ENCODE results near the gene GTF3C1.

GTF3C1 gene

GRCh38 chr16:27449434-27450195 is 100.1 kb downstream of the GTF3C1 start:
- Histone ChIP-seq H3K27ac (ENCODE audit: low read length) (no peak overlapping the region), H3K27me3 (ENCODE audit: low read depth, low read length) (peaks cover 8% of the 10 kb centered on the region), H3K4me3 (ENCODE audit: low read depth in 1 of 2, low read length in 2 of 2) (no peak overlapping the region), H3K9me3 (ENCODE audit: control insufficient read depth in 1 of 2, low read length in 2 of 2) (peaks cover 5 to 16% of the 10 kb centered on the region in 2 donors), H3K36me3 (ENCODE audit: control insufficient read depth in 1 of 2, insufficient read depth in 2 of 2, low read length in 2 of 2) (no peaks in the 10 kb centered on the region), H3K4me1 (ENCODE audit: control insufficient read depth in 1 of 2, insufficient read depth in 2 of 2, low read length in 2 of 2) (no peaks in the 10 kb centered on the region)

GRCh38 chr16:27448532-27449433 is 100.9 kb downstream of the GTF3C1 start:
- no peak overlapping the region for H3K4me3 ChIP-seq (ENCODE audit: low read depth in 1 of 2, low read length in 2 of 2)
- no peaks in the 10 kb centered on the region for H3K4me1 ChIP-seq (ENCODE audit: control insufficient read depth in 1 of 2, insufficient read depth in 2 of 2, low read length in 2 of 2)
- H3K27me3 ChIP-seq (ENCODE audit: low read depth, low read length): peaks cover 8% of the 10 kb centered on the region
- peaks cover 6 to 24% of the 10 kb centered on the region in 2 donors for H3K9me3 ChIP-seq (ENCODE audit: control insufficient read depth in 1 of 2, low read length in 2 of 2)
- H3K27ac ChIP-seq (ENCODE audit: low read length): no peak overlapping the region
- no peaks in the 10 kb centered on the region for H3K36me3 ChIP-seq (ENCODE audit: control insufficient read depth in 1 of 2, insufficient read depth in 2 of 2, low read length in 2 of 2)

- no peaks in the 10 kb centered on the region for H3K36me3 ChIP-seq (ENCODE audit: control insufficient read depth in 1 of 2, insufficient read depth in 2 of 2, low read length in 2 of 2)
- no peak overlapping the region for H3K4me3 ChIP-seq (ENCODE audit: low read depth in 1 of 2, low read length in 2 of 2)
- H3K9me3 ChIP-seq (ENCODE audit: control insufficient read depth in 1 of 2, low read length in 2 of 2): peaks cover 6 to 24% of the 10 kb centered on the region in 2 donors
- no peaks in the 10 kb centered on the region for H3K4me1 ChIP-seq (ENCODE audit: control insufficient read depth in 1 of 2, insufficient read depth in 2 of 2, low read length in 2 of 2)
- no peak overlapping the region for H3K27ac ChIP-seq (ENCODE audit: low read length)
- peaks cover 8% of the 10 kb centered on the region for H3K27me3 ChIP-seq (ENCODE audit: low read depth, low read length)
Observed at GRCh38 chr16:27447301-27447700, 102.4 kb downstream of the GTF3C1 start.

- H3K27me3 ChIP-seq (ENCODE audit: low read depth, low read length): peaks cover 8% of the 10 kb centered on the region
- H3K36me3 ChIP-seq (ENCODE audit: control insufficient read depth in 1 of 2, insufficient read depth in 2 of 2, low read length in 2 of 2): no peaks in the 10 kb centered on the region
- H3K4me3 ChIP-seq (ENCODE audit: low read depth in 1 of 2, low read length in 2 of 2): no peak overlapping the region
- no peaks in the 10 kb centered on the region for H3K4me1 ChIP-seq (ENCODE audit: control insufficient read depth in 1 of 2, insufficient read depth in 2 of 2, low read length in 2 of 2)
- H3K9me3 ChIP-seq (ENCODE audit: control insufficient read depth in 1 of 2, low read length in 2 of 2): peaks cover 6 to 24% of the 10 kb centered on the region in 2 donors
- no peak overlapping the region for H3K27ac ChIP-seq (ENCODE audit: low read length)
Observed at GRCh38 chr16:27446721-27447120, 103.0 kb downstream of the GTF3C1 start.

GRCh38 chr16:27445502-27446175 is 104.1 kb downstream of the GTF3C1 start:
- Histone ChIP-seq H3K4me1 (ENCODE audit: control insufficient read depth in 1 of 2, insufficient read depth in 2 of 2, low read length in 2 of 2) (no peaks in the 10 kb centered on the region), H3K27me3 (ENCODE audit: low read depth, low read length) (peaks cover 8% of the 10 kb centered on the region), H3K4me3 (ENCODE audit: low read depth in 1 of 2, low read length in 2 of 2) (no peak overlapping the region)

GRCh38 chr16:27444470-27444869 is 105.2 kb downstream of the GTF3C1 start:
- peak overlapping the region in 1 of 2 donors; percentile 1 for H3K4me3 ChIP-seq (ENCODE audit: low read depth in 1 of 2, low read length in 2 of 2)
- no peaks in the 10 kb centered on the region for H3K36me3 ChIP-seq (ENCODE audit: control insufficient read depth in 1 of 2, insufficient read depth in 2 of 2, low read length in 2 of 2)
- H3K9me3 ChIP-seq (ENCODE audit: control insufficient read depth in 1 of 2, low read length in 2 of 2): peaks cover 6 to 24% of the 10 kb centered on the region in 2 donors
- H3K27ac ChIP-seq (ENCODE audit: low read length): no peak overlapping the region
- no peaks in the 10 kb centered on the region for H3K4me1 ChIP-seq (ENCODE audit: control insufficient read depth in 1 of 2, insufficient read depth in 2 of 2, low read length in 2 of 2)
- peaks cover 4% of the 10 kb centered on the region for H3K27me3 ChIP-seq (ENCODE audit: low read depth, low read length)

More at GRCh38 chr16:27445502-27446175, 104.1 kb downstream of the GTF3C1 start:
- Histone ChIP-seq H3K9me3 (ENCODE audit: control insufficient read depth in 1 of 2, low read length in 2 of 2) (peaks cover 6 to 24% of the 10 kb centered on the region in 2 donors), H3K36me3 (ENCODE audit: control insufficient read depth in 1 of 2, insufficient read depth in 2 of 2, low read length in 2 of 2) (no peaks in the 10 kb centered on the region), H3K27ac (ENCODE audit: low read length) (no peak overlapping the region)

GRCh38 chr16:27444015-27444414 is 105.7 kb downstream of the GTF3C1 start:
- Histone ChIP-seq H3K27me3 (ENCODE audit: low read depth, low read length) (no peaks in the 10 kb centered on the region), H3K4me3 (ENCODE audit: low read depth in 1 of 2, low read length in 2 of 2) (peak overlapping the region in 1 of 2 donors; percentile 1)

GRCh38 chr16:27441998-27442397 is 107.7 kb downstream of the GTF3C1 start:
- H3K36me3 ChIP-seq (ENCODE audit: control insufficient read depth in 1 of 2, insufficient read depth in 2 of 2, low read length in 2 of 2): no peaks in the 10 kb centered on the region
- H3K4me3 ChIP-seq (ENCODE audit: low read depth in 1 of 2, low read length in 2 of 2): no peak overlapping the region
- H3K27ac ChIP-seq (ENCODE audit: low read length): no peak overlapping the region
- no peaks in the 10 kb centered on the region for H3K27me3 ChIP-seq (ENCODE audit: low read depth, low read length)
- peaks cover 6 to 17% of the 10 kb centered on the region in 2 donors for H3K9me3 ChIP-seq (ENCODE audit: control insufficient read depth in 1 of 2, low read length in 2 of 2)
- no peaks in the 10 kb centered on the region for H3K4me1 ChIP-seq (ENCODE audit: control insufficient read depth in 1 of 2, insufficient read depth in 2 of 2, low read length in 2 of 2)

More at GRCh38 chr16:27444015-27444414, 105.7 kb downstream of the GTF3C1 start:
- Histone ChIP-seq H3K27ac (ENCODE audit: low read length) (no peak overlapping the region), H3K36me3 (ENCODE audit: control insufficient read depth in 1 of 2, insufficient read depth in 2 of 2, low read length in 2 of 2) (no peaks in the 10 kb centered on the region), H3K9me3 (ENCODE audit: control insufficient read depth in 1 of 2, low read length in 2 of 2) (peaks cover 6 to 24% of the 10 kb centered on the region in 2 donors), H3K4me1 (ENCODE audit: control insufficient read depth in 1 of 2, insufficient read depth in 2 of 2, low read length in 2 of 2) (no peaks in the 10 kb centered on the region)

- no peaks in the 10 kb centered on the region for H3K4me1 ChIP-seq (ENCODE audit: control insufficient read depth in 1 of 2, insufficient read depth in 2 of 2, low read length in 2 of 2)
- H3K27me3 ChIP-seq (ENCODE audit: low read depth, low read length): no peaks in the 10 kb centered on the region
- H3K4me3 ChIP-seq (ENCODE audit: low read depth in 1 of 2, low read length in 2 of 2): no peak overlapping the region
- peaks cover 6 to 15% of the 10 kb centered on the region in 2 donors for H3K9me3 ChIP-seq (ENCODE audit: control insufficient read depth in 1 of 2, low read length in 2 of 2)
- no peaks in the 10 kb centered on the region for H3K36me3 ChIP-seq (ENCODE audit: control insufficient read depth in 1 of 2, insufficient read depth in 2 of 2, low read length in 2 of 2)
- H3K27ac ChIP-seq (ENCODE audit: low read length): no peak overlapping the region
Observed at GRCh38 chr16:27441276-27441675, 108.4 kb downstream of the GTF3C1 start.

- Histone ChIP-seq H3K4me3 (ENCODE audit: low read depth in 1 of 2, low read length in 2 of 2) (no peak overlapping the region), H3K9me3 (ENCODE audit: control insufficient read depth in 1 of 2, low read length in 2 of 2) (peaks cover 0 to 7% of the 10 kb centered on the region in 2 donors), H3K27me3 (ENCODE audit: low read depth, low read length) (no peaks in the 10 kb centered on the region), H3K4me1 (ENCODE audit: control insufficient read depth in 1 of 2, insufficient read depth in 2 of 2, low read length in 2 of 2) (no peaks in the 10 kb centered on the region), H3K27ac (ENCODE audit: low read length) (no peak overlapping the region), H3K36me3 (ENCODE audit: control insufficient read depth in 1 of 2, insufficient read depth in 2 of 2, low read length in 2 of 2) (no peaks in the 10 kb centered on the region)
Observed at GRCh38 chr16:27439271-27440018, 110.3 kb downstream of the GTF3C1 start.

Data from muscle layer of duodenum (tissue), 2 donors.